GM18499 (cell line): ENCODE data around the gene QRICH2.
"Not testable (repeated sequence)": the region's sequence is repeated elsewhere in the genome, so short reads cannot be mapped to it uniquely, and the experiment has no call there.

Experiments used
- ATAC-seq: cut with Tn5 transposase; IDR thresholded peaks from one replicate; pipeline ENCODE4 v1.9.1; 2021; ENCODE audit warnings: moderate number of reproducible peaks; ENCODE audit not compliant: insufficient read depth, unreplicated experiment

The QRICH2 gene

GRCh38 chr17:76235883-76236282 lies 72.2 kb downstream of the QRICH2 start:
- ATAC-seq: no peak

- no peak for ATAC-seq
Measured at GRCh38 chr17:76234354-76234679, 73.8 kb downstream of the QRICH2 start.

GRCh38 chr17:76233588-76234353 lies 74.3 kb downstream of the QRICH2 start:
- ATAC-seq: no peak

GRCh38 chr17:76232342-76232741 lies 75.7 kb downstream of the QRICH2 start:
- ATAC-seq: no peak

- not testable (repeated sequence) for ATAC-seq
Measured at GRCh38 chr17:76226749-76227148, 81.3 kb downstream of the QRICH2 start.

- ATAC-seq: not testable (repeated sequence)
Measured at GRCh38 chr17:76225373-76226086, 82.5 kb downstream of the QRICH2 start.
